Measurements from ENCODE around the gene UNCX. TPM values are rescaled to one million over a fixed set of nuclear protein-coding genes. Genes with fewer than 3 reads are reported as not detected.

UNCX gene
- total RNA-seq, 2 experiments from 2014 or later = not detected

GRCh38 chr7:1241258-1241602 lies 8.6 kb downstream of the UNCX start:
- CTCF ChIA-PET = interaction anchor here (0.6 kb wide), 1 partner anchor 209 kb away, joined by 4 read pairs; no protein-coding TSS in a partner anchor
- no peak overlapping the region for H3K4me3 Mint-ChIP-seq
- intact Hi-C loops (cut with DNase I, micrococcal nuclease) = loop anchor here in 1 of 2 experiments (5.0 kb wide), 1 partner anchor 231 kb away; no protein-coding TSS in a partner anchor
- peaks cover 4% of the 10 kb centered on the region for H3K4me1 Mint-ChIP-seq
- H3K27me3 Mint-ChIP-seq = peaks cover 59% of the 10 kb centered on the region
- no peaks in the 10 kb centered on the region for H3K36me3 Mint-ChIP-seq (ENCODE audit: low read depth)
- H3K27ac Mint-ChIP-seq = no peak overlapping the region
- no peak for DNase-seq
- H3K9me3 Mint-ChIP-seq (ENCODE audit: low read depth) = no peaks in the 10 kb centered on the region
- no peak for ATAC-seq
- POLR2A ChIA-PET = no interaction called here

DNA sequence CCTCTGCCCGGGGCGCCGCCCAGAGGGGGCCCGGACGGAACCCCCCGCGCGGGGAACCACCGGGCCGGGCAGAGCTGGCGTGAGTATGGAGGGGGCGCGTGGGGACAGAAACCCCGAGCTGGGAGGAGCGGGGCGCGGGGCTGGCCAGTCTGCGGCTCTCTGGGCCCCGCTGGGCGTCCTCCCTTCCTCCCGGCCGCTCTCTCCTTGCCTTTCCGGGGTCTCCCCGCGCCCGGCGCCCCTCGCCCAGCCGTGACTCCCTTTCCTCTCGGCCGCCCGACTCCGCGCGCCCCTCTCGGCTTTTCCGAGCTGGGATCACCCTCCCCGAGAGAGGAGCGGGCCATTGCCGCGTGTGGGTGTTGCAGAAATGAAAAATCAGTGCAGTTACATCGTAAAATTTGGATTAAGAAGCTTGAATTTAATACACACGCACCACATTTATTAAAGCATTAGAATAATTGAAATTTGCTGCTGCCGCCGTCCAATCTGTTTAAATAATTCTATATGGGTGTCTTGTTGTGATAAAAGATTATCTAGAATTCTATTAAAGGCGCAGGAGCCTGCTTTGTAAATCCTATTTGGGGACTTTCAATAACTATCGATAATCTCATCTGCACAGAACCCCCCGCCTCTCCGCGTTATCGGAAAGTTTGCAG lies 9.1 kb downstream of the UNCX start:
- ChIA-PET POLR2A (no interaction called here), CTCF (interaction anchor here (0.5 to 1.2 kb wide), 3 partner anchors 14 to 209 kb away, joined by 3 to 4 read pairs (median 4); no protein-coding TSS in a partner anchor)
- ATAC-seq (no peak), DNase-seq (no peak)
- intact Hi-C loops (cut with DNase I, micrococcal nuclease) = loop anchor here (2.0 to 5.0 kb wide), 2 partner anchors 15 to 231 kb away; no protein-coding TSS in a partner anchor
- peaks cover 62% of the 10 kb centered on the region for H3K27me3 Mint-ChIP-seq
- H3K9me3 Mint-ChIP-seq (ENCODE audit: low read depth) = no peaks in the 10 kb centered on the region
- no peaks in the 10 kb centered on the region for H3K36me3 Mint-ChIP-seq (ENCODE audit: low read depth)
- H3K4me3 Mint-ChIP-seq = no peak overlapping the region
- H3K27ac Mint-ChIP-seq = no peak overlapping the region
- H3K4me1 Mint-ChIP-seq = peaks cover 4% of the 10 kb centered on the region

DNA sequence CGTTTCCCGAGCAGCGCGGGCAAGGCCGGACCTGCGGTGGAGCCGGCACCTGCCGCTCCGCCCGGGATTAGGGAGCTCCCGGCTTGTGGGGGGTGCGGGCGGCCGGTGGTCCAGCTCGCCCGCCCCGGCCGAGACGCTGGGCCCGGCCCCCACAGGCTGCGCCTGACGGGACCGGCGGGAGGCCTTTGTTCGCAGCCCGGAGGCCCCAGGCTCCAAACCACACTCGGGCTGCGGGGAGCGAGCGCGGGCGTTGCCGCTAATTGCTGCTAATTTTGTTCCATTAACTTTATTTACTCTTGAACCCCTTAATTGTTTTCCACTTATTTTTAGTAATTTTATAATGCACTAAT lies 9.6 kb downstream of the UNCX start:
- POLR2A ChIA-PET = no interaction called here
- CTCF ChIA-PET = interaction anchor here (1.2 kb wide), 1 partner anchor 14 kb away, joined by 4 read pairs; no protein-coding TSS in a partner anchor
- Mint-ChIP-seq H3K4me1 (peaks cover 4% of the 10 kb centered on the region), H3K27ac (no peak overlapping the region), H3K27me3 (peaks cover 62% of the 10 kb centered on the region), H3K9me3 (ENCODE audit: low read depth) (no peaks in the 10 kb centered on the region), H3K4me3 (no peak overlapping the region), H3K36me3 (ENCODE audit: low read depth) (no peaks in the 10 kb centered on the region)
- ATAC-seq (no peak), DNase-seq (no peak)
- intact Hi-C loops (cut with DNase I, micrococcal nuclease) = loop anchor here (2.0 to 5.0 kb wide), 2 partner anchors 15 to 230 kb away; no protein-coding TSS in a partner anchor

- no peak for ATAC-seq
- intact Hi-C loops (cut with DNase I, micrococcal nuclease) = loop anchor here (2.0 to 5.0 kb wide), 2 partner anchors 16 to 230 kb away; no protein-coding TSS in a partner anchor
- no peak overlapping the region for H3K27ac Mint-ChIP-seq
Measured at GRCh38 chr7:1242606-1243289, 10.1 kb downstream of the UNCX start.

DNA sequence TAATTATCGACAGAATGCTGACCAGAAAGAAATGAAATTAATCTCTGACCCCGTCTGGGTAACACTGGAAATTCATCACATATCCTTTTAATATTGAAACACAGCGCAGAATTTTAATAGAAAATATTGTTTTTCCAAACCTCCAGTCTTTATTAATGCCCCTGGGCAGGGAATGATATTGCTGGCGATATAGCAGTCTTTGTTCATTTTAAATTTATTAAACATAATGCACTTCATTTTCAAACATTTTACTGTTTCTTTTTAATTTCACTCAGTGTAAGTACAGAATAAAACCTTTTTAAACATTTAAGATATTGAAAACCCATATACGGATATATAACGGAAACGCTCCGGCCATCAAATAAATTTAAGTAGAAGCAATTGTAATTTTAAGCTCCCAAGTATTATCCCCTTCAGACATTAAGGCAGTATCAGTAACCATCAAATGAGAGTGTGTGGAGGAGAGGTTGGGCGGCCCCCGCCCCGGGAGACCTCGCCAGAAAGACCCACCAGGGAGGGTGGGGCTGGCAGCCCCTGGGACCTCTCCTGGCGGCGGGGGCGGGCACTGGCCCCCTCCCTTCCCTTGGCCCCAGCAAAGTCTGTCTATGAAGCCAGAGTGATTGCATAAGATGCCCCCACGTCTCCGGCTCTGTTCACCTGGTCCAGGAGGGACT lies 10.8 kb downstream of the UNCX start:
- Mint-ChIP-seq H3K27me3 (peaks cover 60% of the 10 kb centered on the region), H3K4me1 (peaks cover 5% of the 10 kb centered on the region), H3K4me3 (no peak overlapping the region), H3K9me3 (ENCODE audit: low read depth) (no peaks in the 10 kb centered on the region), H3K36me3 (ENCODE audit: low read depth) (no peaks in the 10 kb centered on the region), H3K27ac (no peak overlapping the region)
- DNase-seq (no peak), ATAC-seq (no peak)
- ChIA-PET POLR2A (no interaction called here), CTCF (no interaction called here)
- intact Hi-C loops (cut with DNase I, micrococcal nuclease) = loop anchor here (2.0 to 5.0 kb wide), 2 partner anchors 17 to 229 kb away; no protein-coding TSS in a partner anchor

More at GRCh38 chr7:1242606-1243289, 10.1 kb downstream of the UNCX start:
- no peaks in the 10 kb centered on the region for H3K9me3 Mint-ChIP-seq (ENCODE audit: low read depth)
- H3K36me3 Mint-ChIP-seq (ENCODE audit: low read depth) = no peaks in the 10 kb centered on the region
- ChIA-PET CTCF (interaction anchor here (0.6 to 1.2 kb wide), 2 partner anchors 15 to 1075 kb away, joined by 3 to 4 read pairs; no protein-coding TSS in a partner anchor), POLR2A (no interaction called here)
- no peak for DNase-seq
- H3K4me1 Mint-ChIP-seq = peaks cover 2% of the 10 kb centered on the region
- H3K4me3 Mint-ChIP-seq = no peak overlapping the region
- peaks cover 59% of the 10 kb centered on the region for H3K27me3 Mint-ChIP-seq

DNA sequence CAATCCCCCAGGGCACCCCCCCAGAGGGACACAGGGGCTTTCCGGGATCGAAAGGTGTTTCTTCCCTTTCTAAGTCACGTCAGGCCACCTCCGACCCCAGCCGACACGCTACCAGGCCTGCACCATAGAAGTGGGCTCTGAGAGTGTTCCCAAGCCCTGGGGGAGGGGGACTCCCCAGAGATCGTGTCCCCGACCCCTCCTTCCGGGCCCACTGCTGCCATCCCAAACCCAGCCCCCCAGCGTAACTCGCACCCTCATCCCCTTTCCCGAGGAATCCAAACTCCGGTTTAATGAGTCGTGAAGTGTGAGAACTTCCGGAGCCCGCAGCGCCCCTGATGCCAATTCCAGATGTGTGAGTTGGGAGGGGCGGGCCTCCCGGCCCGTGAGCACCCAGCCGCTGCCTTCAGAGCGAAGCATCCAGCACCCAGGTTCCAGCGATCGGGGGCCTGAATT lies 11.3 kb downstream of the UNCX start:
- Mint-ChIP-seq H3K36me3 (ENCODE audit: low read depth) (no peaks in the 10 kb centered on the region), H3K27ac (no peak overlapping the region), H3K4me3 (no peak overlapping the region), H3K4me1 (peaks cover 6% of the 10 kb centered on the region), H3K9me3 (ENCODE audit: low read depth) (no peaks in the 10 kb centered on the region), H3K27me3 (peaks cover 62% of the 10 kb centered on the region)
- DNase-seq (no peak), ATAC-seq (no peak)
- intact Hi-C loops (cut with DNase I, micrococcal nuclease) = loop anchor here (2.0 to 5.0 kb wide), 2 partner anchors 17 to 228 kb away; no protein-coding TSS in a partner anchor
- ChIA-PET CTCF (no interaction called here), POLR2A (no interaction called here)

- ATAC-seq (no peak), DNase-seq (no peak)
- intact Hi-C loops (cut with DNase I, micrococcal nuclease) = loop anchor here in 1 of 2 experiments (1.0 to 5.0 kb wide), 2 partner anchors 22 to 227 kb away; no protein-coding TSS in a partner anchor
- Mint-ChIP-seq H3K9me3 (ENCODE audit: low read depth) (no peaks in the 10 kb centered on the region), H3K27ac (no peak overlapping the region), H3K4me3 (no peak overlapping the region), H3K4me1 (peaks cover 6% of the 10 kb centered on the region), H3K36me3 (ENCODE audit: low read depth) (no peaks in the 10 kb centered on the region), H3K27me3 (peaks cover 56% of the 10 kb centered on the region)
- POLR2A ChIA-PET = no interaction called here
- CTCF ChIA-PET = interaction anchor here (0.6 to 1.0 kb wide), 3 partner anchors 12 to 253 kb away, joined by 3 to 4 read pairs (median 3); partner anchors contain the start of gene UNCX
Measured at GRCh38 chr7:1244700-1245523, 12.2 kb downstream of the UNCX start.

- POLR2A ChIA-PET = no interaction called here
- Mint-ChIP-seq H3K27me3 (peaks cover 55% of the 10 kb centered on the region), H3K36me3 (ENCODE audit: low read depth) (no peaks in the 10 kb centered on the region), H3K4me3 (no peak overlapping the region), H3K4me1 (peaks cover 6% of the 10 kb centered on the region), H3K27ac (no peak overlapping the region), H3K9me3 (ENCODE audit: low read depth) (no peaks in the 10 kb centered on the region)
- intact Hi-C loops (cut with DNase I, micrococcal nuclease) = loop anchor here in 1 of 2 experiments (1.0 kb wide), 1 partner anchor 22 kb away; no protein-coding TSS in a partner anchor
- DNase-seq (no peak), ATAC-seq (no peak)
- CTCF ChIA-PET = interaction anchor here (0.6 to 1.0 kb wide), 2 partner anchors 13 to 186 kb away, joined by 3 to 4 read pairs; partner anchors contain the start of gene UNCX
Measured at GRCh38 chr7:1245524-1246050, 12.9 kb downstream of the UNCX start.

DNA sequence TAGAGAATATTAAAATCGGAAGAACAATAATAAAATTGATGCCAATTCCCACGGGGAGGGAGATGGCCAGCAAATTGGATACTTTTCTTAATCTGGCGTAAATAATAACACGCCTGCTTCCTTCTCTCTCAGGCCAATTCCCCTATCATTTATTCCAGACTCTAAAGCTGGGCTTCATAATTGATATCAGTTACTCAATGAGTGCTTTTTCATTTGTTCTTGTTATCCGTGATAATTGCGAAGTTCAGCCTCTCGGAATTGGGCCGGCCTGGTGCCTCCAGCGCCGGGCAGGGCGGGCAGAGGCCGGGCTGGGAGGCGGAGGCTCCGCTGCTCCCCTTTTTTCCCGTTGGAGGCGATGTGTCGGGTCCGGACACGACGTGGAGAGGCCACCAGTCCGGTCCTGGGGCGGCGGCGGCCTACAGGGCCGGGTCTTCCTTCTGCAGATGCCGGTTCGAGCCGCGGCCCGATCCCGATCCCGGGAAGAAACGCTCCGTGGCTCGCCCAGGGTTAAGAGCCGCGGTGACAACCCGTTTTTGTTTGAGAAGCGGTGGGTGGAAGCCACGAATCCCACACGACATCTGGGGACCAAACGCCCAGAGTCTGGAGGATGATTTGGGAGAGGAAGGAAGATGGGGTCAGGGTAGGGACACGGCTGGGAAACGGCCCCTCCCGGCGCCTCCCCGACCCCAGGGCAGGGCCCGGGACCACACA lies 13.6 kb downstream of the UNCX start:
- DNase-seq = no peak
- H3K27ac Mint-ChIP-seq = no peak overlapping the region
- H3K36me3 Mint-ChIP-seq (ENCODE audit: low read depth) = no peaks in the 10 kb centered on the region
- H3K27me3 Mint-ChIP-seq = peaks cover 59% of the 10 kb centered on the region
- POLR2A ChIA-PET = no interaction called here
- no peak for ATAC-seq
- H3K9me3 Mint-ChIP-seq (ENCODE audit: low read depth) = no peaks in the 10 kb centered on the region
- CTCF ChIA-PET = no interaction called here
- peaks cover 4% of the 10 kb centered on the region for H3K4me1 Mint-ChIP-seq
- intact Hi-C loops (cut with DNase I, micrococcal nuclease) = no loop called here
- no peak overlapping the region for H3K4me3 Mint-ChIP-seq

GRCh38 chr7:1246871-1247526 lies 14.3 kb downstream of the UNCX start:
- no peaks in the 10 kb centered on the region for H3K36me3 Mint-ChIP-seq (ENCODE audit: low read depth)
- no peak overlapping the region for H3K4me3 Mint-ChIP-seq
- H3K4me1 Mint-ChIP-seq = peaks cover 4% of the 10 kb centered on the region
- CTCF ChIA-PET = interaction anchor here (0.6 to 1.0 kb wide), 2 partner anchors 22 to 1055 kb away, joined by 3 read pairs; no protein-coding TSS in a partner anchor
- DNase-seq (no peak), ATAC-seq (no peak)
- POLR2A ChIA-PET = no interaction called here
- intact Hi-C loops (cut with DNase I, micrococcal nuclease) = no loop called here
- no peaks in the 10 kb centered on the region for H3K9me3 Mint-ChIP-seq (ENCODE audit: low read depth)
- no peak overlapping the region for H3K27ac Mint-ChIP-seq
- peaks cover 57% of the 10 kb centered on the region for H3K27me3 Mint-ChIP-seq
